IMR-90 (cell line): Measurements from ENCODE around the gene GIMAP8. TPM values are rescaled to one million over a fixed set of nuclear protein-coding genes. Genes with fewer than 3 reads are reported as not detected.
"Not testable (repeated sequence)": the region's sequence is repeated elsewhere in the genome, so short reads cannot be mapped to it uniquely, and the experiment has no call there.

ENCODE experiments used
- ATAC-seq: fragments of 200-7000 bp; cut with Tn5 transposase; 2 replicates; pipeline ENCODE4 v1.9.1; 2020; ENCODE audit warnings: low read depth, mild to moderate bottlenecking, moderate library complexity
- BruUV-seq: library from RNA; stranded (reverse); fragments of 400-500 nt; replicated peaks from 2 replicates; lab custom pipeline; 2021; lab: Mats Ljungman, UMichigan
- CTCF ChIA-PET: fragments of 300-600 bp; formaldehyde crosslinking; extraction: SDS; loops from one replicate; lab custom pipeline; 2021; ENCODE audit warnings: antibody characterized with exemption; lab: Yijun Ruan, JAX
- POLR2A ChIA-PET: fragments of 300-600 bp; sonication (Branson Sonifier 250); formaldehyde crosslinking; loops from one replicate; lab custom pipeline; 2022; ENCODE audit warnings: antibody characterized with exemption; ENCODE audit not compliant: unreplicated experiment; lab: Charles Lee
- DNase-seq: peaks from one replicate; pipeline ENCODE4 v3.0.0; 2013
- H2AFZ ChIP-seq: replicated peaks from 2 replicates; pipeline ENCODE3; 2013; ENCODE audit warnings: low read length, mild to moderate bottlenecking; ENCODE audit not compliant: poor library complexity
- H2AK5ac ChIP-seq: 2 replicates; pipeline ENCODE4 v1.6.1; 2013; ENCODE audit warnings: low read depth, low read length, inconsistent platforms
- H2AK9ac ChIP-seq: replicated peaks from 2 replicates; pipeline ENCODE3; 2013; ENCODE audit warnings: mild to moderate bottlenecking, low read depth, low read length, moderate library complexity; ENCODE audit not compliant: poor library complexity
- H2BK120ac ChIP-seq: 2 replicates; pipeline ENCODE4 v1.6.1; 2013; ENCODE audit warnings: low read depth, low read length, inconsistent platforms
- H2BK15ac ChIP-seq: 3 replicates; pipeline ENCODE4 v1.6.1; 2013; ENCODE audit warnings: low read depth, low read length, inconsistent platforms
- H2BK20ac ChIP-seq: 2 replicates; pipeline ENCODE4 v1.6.1; 2013; ENCODE audit warnings: low read depth, mild to moderate bottlenecking, inconsistent platforms, low read length, moderate library complexity
- H2BK5ac ChIP-seq: 2 replicates; pipeline ENCODE4 v1.6.1; 2013; ENCODE audit warnings: mild to moderate bottlenecking, low read depth, low read length, inconsistent platforms; ENCODE audit not compliant: poor library complexity, severe bottlenecking
- H3K14ac ChIP-seq: replicated peaks from 2 replicates; pipeline ENCODE4 v1.6.1; 2013; ENCODE audit warnings: low read depth, low read length, inconsistent platforms
- H3K18ac ChIP-seq: 2 replicates; pipeline ENCODE4 v1.6.1; 2013; ENCODE audit warnings: low read depth, low read length, control low read depth
- H3K23ac ChIP-seq: 2 replicates; pipeline ENCODE4 v1.6.1; 2013; ENCODE audit warnings: low read depth, low read length, inconsistent platforms
- H3K27ac ChIP-seq: 2 replicates; pipeline ENCODE4 v1.5.1; 2013; ENCODE audit warnings: mild to moderate bottlenecking, control low read depth, low read length; ENCODE audit not compliant: insufficient read depth
- H3K27me3 ChIP-seq: 2 replicates; pipeline ENCODE4 v1.6.1; 2013; ENCODE audit warnings: low read length; ENCODE audit not compliant: control insufficient read depth, insufficient read depth
- H3K36me3 ChIP-seq: 2 replicates; pipeline ENCODE4 v1.6.1; 2013; ENCODE audit warnings: low read length, mixed read lengths; ENCODE audit not compliant: control insufficient read depth, insufficient read depth
- H3K4ac ChIP-seq: 2 replicates; pipeline ENCODE4 v1.6.1; 2013; ENCODE audit warnings: low read depth, low read length, inconsistent platforms
- H3K4me1 ChIP-seq: 2 replicates; pipeline ENCODE4 v1.6.1; 2013; ENCODE audit warnings: low read length, mixed read lengths; ENCODE audit not compliant: control insufficient read depth, insufficient read depth
- H3K4me2 ChIP-seq: 2 replicates; pipeline ENCODE4 v1.6.1; 2013; ENCODE audit warnings: low read depth, mild to moderate bottlenecking, control low read depth, low read length, moderate library complexity
- H3K4me3 ChIP-seq: 2 replicates; pipeline ENCODE4 v1.5.1; 2013; ENCODE audit warnings: low read depth, mild to moderate bottlenecking, control low read depth, low read length, moderate library complexity; ENCODE audit not compliant: insufficient read depth
- H3K56ac ChIP-seq: 2 replicates; pipeline ENCODE4 v1.6.1; 2013; ENCODE audit warnings: low read length, inconsistent platforms; ENCODE audit not compliant: insufficient read depth; ENCODE audit errors: extremely low read depth
- H3K79me1 ChIP-seq, 2 experiments: 2 replicates each; pipeline ENCODE4 v1.6.1; 2013; ENCODE audit warnings: low read length in 2 of 2, inconsistent platforms in 1 of 2, low read depth in 1 of 2
- H3K9ac ChIP-seq: 2 replicates; pipeline ENCODE4 v1.6.1; 2013; ENCODE audit warnings: low read depth, low read length, control low read depth
- H3K9me1 ChIP-seq: 2 replicates; pipeline ENCODE4 v1.6.1; 2013; ENCODE audit warnings: low read length, inconsistent platforms; ENCODE audit not compliant: insufficient read depth
- H3K9me3 ChIP-seq: 2 replicates; pipeline ENCODE4 v1.6.1; 2013; ENCODE audit warnings: low read length; ENCODE audit not compliant: control insufficient read depth, insufficient read depth
- H4K20me1 ChIP-seq: 2 replicates; pipeline ENCODE4 v1.6.1; 2013; ENCODE audit warnings: low read length, inconsistent platforms; ENCODE audit not compliant: insufficient read depth
- H4K5ac ChIP-seq: 2 replicates; pipeline ENCODE4 v1.6.1; 2013; ENCODE audit warnings: mild to moderate bottlenecking, low read depth, low read length, control low read depth
- H4K8ac ChIP-seq, 2 experiments: 2 replicates each; pipeline ENCODE4 v1.6.1; 2013; ENCODE audit warnings: low read depth in 2 of 2, low read length in 2 of 2, control low read depth in 1 of 2, inconsistent platforms in 1 of 2
- H4K91ac ChIP-seq: 2 replicates; pipeline ENCODE4 v1.6.1; 2013; ENCODE audit warnings: low read depth, low read length, inconsistent platforms; ENCODE audit not compliant: insufficient read depth
- WGBS, 2 experiments: methylation state at CpG; one replicate each; pipeline versions ENCODE4 v1.1.5 to v1.1.7; 2013; ENCODE audit warnings: missing lambda C conversion rate in 2 of 2; ENCODE audit not compliant: insufficient read length in 1 of 2; ENCODE audit errors: extremely low coverage in 2 of 2; 5-methylcytosine and 5-hydroxymethylcytosine counted together
- dilution Hi-C: fragments of 300-500 bp; cut with HindIII; formaldehyde crosslinking; loops from one replicate; pipeline ENCODE4 v1.14.3; 2018; ENCODE audit warnings: low sequenced_read_pairs; ENCODE audit not compliant: unreplicated experiment
- in situ Hi-C: fragments of 300-500 bp; cut with MboI; formaldehyde crosslinking; loops from 3 replicates; pipeline ENCODE4 v1.14.3; 2019; ENCODE audit warnings: low sequenced_read_pairs, inconsistent platforms, mixed read lengths
- intact Hi-C: fragments of 100-400 bp; cut with micrococcal nuclease; formaldehyde crosslinking; loops from 2 replicates; pipeline ENCODE4 v1.10.0; 2022
- polyA plus RNA-seq, 3 experiments: library from polyadenylated mRNA; depleted of rRNA; stranded (reverse); fragments of >200 nt; gene quantifications; 2 replicates each; pipeline ENCODE4 v1.2.3, GENCODE V29; 2012; ENCODE audit warnings: low replicate concordance in 1 of 3
- total RNA-seq: library from RNA; depleted of rRNA; stranded (reverse); fragments of >200 nt; gene quantifications from 2 replicates; pipeline ENCODE4 v1.2.3, GENCODE V29; 2012

The GIMAP8 gene
- total and polyA plus RNA-seq, 2 of the 4 experiments (the other 2 are of a cell fraction) = not detected

DNA sequence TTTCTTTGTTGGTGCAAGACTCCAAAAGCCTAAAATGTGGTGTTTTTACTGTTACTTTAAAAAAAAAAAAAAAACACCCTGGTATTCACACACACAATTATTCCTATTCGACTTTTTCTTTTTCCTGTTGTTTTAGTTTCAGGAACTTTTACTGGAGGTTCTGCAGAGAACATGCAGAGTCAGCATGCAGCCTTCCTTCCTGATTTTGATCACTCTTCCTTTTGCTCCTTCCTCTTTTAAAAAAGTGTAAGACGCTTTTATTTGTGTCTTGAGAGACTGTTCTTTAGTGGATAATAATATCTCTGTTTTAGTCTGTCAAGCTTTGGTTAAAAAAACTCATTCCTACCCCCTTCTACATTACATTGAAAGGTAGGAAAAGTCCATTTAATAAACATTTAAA is 33.1 kb downstream of the GIMAP8 start:
- H4K5ac ChIP-seq, intact Hi-C loops, CTCF ChIA-PET: not testable (repeated sequence)

GRCh38 chr7:150484071-150484470 is 33.6 kb downstream of the GIMAP8 start:
- intact Hi-C loops, ATAC-seq, H3K18ac ChIP-seq, H3K4me2 ChIP-seq, H4K5ac ChIP-seq, H2AK5ac ChIP-seq, H2AFZ ChIP-seq, BruUV-seq, H3K23ac ChIP-seq, POLR2A ChIA-PET, H3K36me3 ChIP-seq, H3K27ac ChIP-seq, H2BK5ac ChIP-seq, H4K8ac ChIP-seq, H2BK15ac ChIP-seq, H3K4ac ChIP-seq, H2BK20ac ChIP-seq, H4K20me1 ChIP-seq, H3K9me3 ChIP-seq, H3K56ac ChIP-seq, H2AK9ac ChIP-seq, H3K9ac ChIP-seq, H3K79me1 ChIP-seq, H3K9me1 ChIP-seq, H3K14ac ChIP-seq, in situ Hi-C loops, dilution Hi-C loops, DNase-seq, H4K91ac ChIP-seq, H3K4me1 ChIP-seq, H3K27me3 ChIP-seq, H3K4me3 ChIP-seq, H2BK120ac ChIP-seq: not testable (repeated sequence)
- WGBS, 2 experiments = no CpG with 5 or more reads among the region's 3 CpGs
- CTCF ChIA-PET = interaction anchor here (0.6 kb wide), 1 partner anchor 13 kb away, joined by 3 read pairs; no protein-coding TSS in a partner anchor

More for the DNA sequence above, 33.1 kb downstream of the GIMAP8 start:
- H3K18ac ChIP-seq, H3K4ac ChIP-seq, H3K79me1 ChIP-seq, H3K4me2 ChIP-seq, H2AK9ac ChIP-seq, H2AFZ ChIP-seq, H3K4me3 ChIP-seq, H2AK5ac ChIP-seq, H3K36me3 ChIP-seq, BruUV-seq, H3K27me3 ChIP-seq, dilution Hi-C loops, H4K20me1 ChIP-seq, H2BK5ac ChIP-seq, H3K9ac ChIP-seq, H2BK120ac ChIP-seq, H4K91ac ChIP-seq, ATAC-seq, DNase-seq, in situ Hi-C loops, H3K9me1 ChIP-seq, H2BK20ac ChIP-seq, H3K14ac ChIP-seq, H3K27ac ChIP-seq, H3K23ac ChIP-seq, H4K8ac ChIP-seq, H2BK15ac ChIP-seq, H3K9me3 ChIP-seq, POLR2A ChIA-PET, H3K4me1 ChIP-seq, H3K56ac ChIP-seq: not testable (repeated sequence)
- no CpG with 5 or more reads among the region's 2 CpGs for whole genome bisulfite sequencing, 2 experiments
